GM12892 (cell line): Measurements from ENCODE around the gene SAP130.

Experiments used
- POLR2A ChIP-seq: IDR thresholded peaks from 2 replicates; pipeline ENCODE4 v1.6.1; 2011; ENCODE audit warnings: low read depth, low read length, control low read depth
- POLR2AphosphoS5 ChIP-seq: IDR thresholded peaks from 2 replicates; pipeline ENCODE4 v1.6.1; 2011; ENCODE audit warnings: low read depth, low read length, control low read depth

DNA sequence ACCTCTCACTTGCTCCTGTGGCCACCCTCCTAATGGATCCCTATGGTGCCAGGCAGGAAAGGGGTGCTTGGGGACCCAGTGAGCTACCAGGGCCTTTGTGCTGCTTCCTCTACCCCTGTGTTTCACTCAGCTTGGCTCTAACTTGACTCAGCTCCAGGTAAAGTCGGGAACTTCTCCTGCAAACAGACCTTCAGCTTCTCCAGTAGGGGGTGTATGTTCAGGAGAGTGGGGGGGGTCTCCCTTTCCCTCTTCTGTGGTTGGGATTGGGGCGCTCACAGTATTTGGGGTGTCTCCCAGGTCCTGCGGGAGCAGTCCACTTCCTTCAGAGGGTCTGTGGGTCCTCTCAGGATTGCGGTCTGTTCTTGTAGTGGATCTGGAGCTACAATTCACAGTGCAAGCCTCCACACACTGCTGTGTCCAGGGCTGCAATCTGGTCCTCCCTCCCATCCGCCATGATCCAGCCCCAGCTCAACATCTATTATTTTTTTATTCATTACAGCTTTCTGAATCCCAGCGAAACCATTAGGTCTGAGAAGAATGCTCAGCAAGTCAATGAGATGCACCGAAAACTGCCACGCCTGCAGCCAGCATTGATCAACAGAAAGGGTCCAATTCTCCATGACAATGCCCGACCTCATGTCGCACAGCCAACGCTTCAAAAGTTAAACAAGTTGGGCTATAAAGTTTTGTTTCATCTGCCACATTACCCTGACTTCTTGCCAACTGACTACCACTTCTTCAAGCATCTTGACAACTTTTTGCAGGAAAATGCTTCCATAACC is 26.4 kb upstream of the SAP130 start:
- TF ChIP-seq POLR2AphosphoS5: no peak
- TF ChIP-seq POLR2A: no peak
